Activated CD4-positive, alpha-beta T cell treated with anti-CD3 and anti-CD28 coated beads, Interleukin-2, amount 50 U/mL, for 4 hours (primary cell): ENCODE results near the gene FHIT.
"Not testable (repeated sequence)": the region's sequence is repeated elsewhere in the genome, so short reads cannot be mapped to it uniquely, and the experiment has no call there.

Experiments used
- DNase-seq, 2 experiments: peaks; one replicate each; pipeline ENCODE4 v3.0.0-alpha.2; 2020

The FHIT gene

GRCh38 chr3:61051666-61052065, 199.6 kb downstream of the FHIT start:
- DNase-seq = no peak

GRCh38 chr3:61045169-61045568, 206.1 kb downstream of the FHIT start:
- not testable (repeated sequence) for DNase-seq

GRCh38 chr3:61043156-61043555, 208.1 kb downstream of the FHIT start:
- no peak for DNase-seq

GRCh38 chr3:61040618-61041017, 210.6 kb downstream of the FHIT start:
- DNase-seq = no peak

GRCh38 chr3:61035573-61035972, 215.7 kb downstream of the FHIT start:
- DNase-seq = no peak

GRCh38 chr3:61032991-61033390, 218.3 kb downstream of the FHIT start:
- no peak for DNase-seq

- DNase-seq = no peak
These were observed 219.7 kb downstream of the FHIT start for GRCh38 chr3:61031503-61031902.

GRCh38 chr3:61030469-61031035, 220.7 kb downstream of the FHIT start:
- DNase-seq = no peak

- DNase-seq = no peak
These were observed 222.1 kb downstream of the FHIT start for GRCh38 chr3:61029194-61029593.

- no peak for DNase-seq
These were observed 232.4 kb downstream of the FHIT start for GRCh38 chr3:61018807-61019206.

GRCh38 chr3:61017028-61017427, 234.2 kb downstream of the FHIT start:
- DNase-seq = not testable (repeated sequence)

- no peak for DNase-seq
These were observed 235.4 kb downstream of the FHIT start for GRCh38 chr3:61015859-61016258.

- DNase-seq = no peak
These were observed 235.8 kb downstream of the FHIT start for GRCh38 chr3:61015408-61015807.

- DNase-seq = no peak
These were observed 242.3 kb downstream of the FHIT start for GRCh38 chr3:61008998-61009380.

- DNase-seq = no peak
These were observed 242.9 kb downstream of the FHIT start for GRCh38 chr3:61008153-61008997.

- DNase-seq = no peak
These were observed 245.7 kb downstream of the FHIT start for GRCh38 chr3:61005591-61005990.

- DNase-seq = no peak
These were observed 252.4 kb downstream of the FHIT start for GRCh38 chr3:60998858-60999257.

GRCh38 chr3:60992395-60992794, 258.9 kb downstream of the FHIT start:
- DNase-seq = no peak

- no peak for DNase-seq
These were observed 260.9 kb downstream of the FHIT start for GRCh38 chr3:60990442-60990730.

GRCh38 chr3:60989626-60990441, 261.4 kb downstream of the FHIT start:
- DNase-seq = no peak

GRCh38 chr3:60987191-60987590, 264.1 kb downstream of the FHIT start:
- not testable (repeated sequence) for DNase-seq

GRCh38 chr3:60986552-60986951, 264.7 kb downstream of the FHIT start:
- DNase-seq = no peak

GRCh38 chr3:60983906-60984305, 267.3 kb downstream of the FHIT start:
- DNase-seq = no peak

- DNase-seq = no peak
These were observed 270.9 kb downstream of the FHIT start for GRCh38 chr3:60980342-60980692.
